OCI-LY1 (cell line): ENCODE data around the gene LRMDA.

Experiments
- EZH2 ChIP-seq: fragments of 200-600 bp; sonication (generic), shearing (Covaris generic); IDR thresholded peaks from 2 replicates; pipeline ENCODE4 v1.8.0; 2017; ENCODE audit warnings: borderline replicate concordance, mixed run types, mild to moderate bottlenecking, antibody characterized with exemption, low read length, moderate library complexity, mixed read lengths
- TF ChIP-seq, protein P1 (sequence below): fragments of 200-600 bp; sonication (generic), shearing (Covaris generic); IDR thresholded peaks from 2 replicates; pipeline ENCODE4 v1.5.1; 2017; ENCODE audit warnings: mild to moderate bottlenecking, antibody characterized with exemption, low read length, moderate library complexity, mixed read lengths

DNA sequence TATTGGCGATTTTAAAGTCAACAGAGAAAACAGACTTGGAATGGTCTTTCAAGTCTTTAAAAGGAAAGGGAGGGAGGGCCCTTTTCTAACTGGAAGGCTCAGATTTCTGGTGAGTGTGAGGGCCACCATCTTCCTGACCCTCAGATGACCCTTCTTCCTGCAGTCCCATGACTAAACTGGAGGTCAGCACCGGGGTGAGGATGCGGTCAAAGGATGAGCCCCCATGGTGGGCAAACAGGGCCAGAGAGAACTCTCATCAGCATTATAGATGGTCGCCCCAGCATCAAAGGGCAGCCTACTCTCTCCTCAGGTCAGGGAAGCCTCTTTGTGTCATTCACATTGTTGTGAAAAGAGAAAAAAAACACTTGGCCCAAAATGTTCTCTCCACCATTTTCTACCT is 219.2 kb downstream of the LRMDA start:
- TF ChIP-seq, protein P1, sequence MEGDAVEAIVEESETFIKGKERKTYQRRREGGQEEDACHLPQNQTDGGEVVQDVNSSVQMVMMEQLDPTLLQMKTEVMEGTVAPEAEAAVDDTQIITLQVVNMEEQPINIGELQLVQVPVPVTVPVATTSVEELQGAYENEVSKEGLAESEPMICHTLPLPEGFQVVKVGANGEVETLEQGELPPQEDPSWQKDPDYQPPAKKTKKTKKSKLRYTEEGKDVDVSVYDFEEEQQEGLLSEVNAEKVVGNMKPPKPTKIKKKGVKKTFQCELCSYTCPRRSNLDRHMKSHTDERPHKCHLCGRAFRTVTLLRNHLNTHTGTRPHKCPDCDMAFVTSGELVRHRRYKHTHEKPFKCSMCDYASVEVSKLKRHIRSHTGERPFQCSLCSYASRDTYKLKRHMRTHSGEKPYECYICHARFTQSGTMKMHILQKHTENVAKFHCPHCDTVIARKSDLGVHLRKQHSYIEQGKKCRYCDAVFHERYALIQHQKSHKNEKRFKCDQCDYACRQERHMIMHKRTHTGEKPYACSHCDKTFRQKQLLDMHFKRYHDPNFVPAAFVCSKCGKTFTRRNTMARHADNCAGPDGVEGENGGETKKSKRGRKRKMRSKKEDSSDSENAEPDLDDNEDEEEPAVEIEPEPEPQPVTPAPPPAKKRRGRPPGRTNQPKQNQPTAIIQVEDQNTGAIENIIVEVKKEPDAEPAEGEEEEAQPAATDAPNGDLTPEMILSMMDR = no peak
- no peak for TF ChIP-seq EZH2
